Skin epidermis (tissue), 12 donors: ENCODE measurements around the gene THBS4.

Experiments
- H3K27ac ChIP-seq, 21 experiments: fragments of 200-600 bp; sonication (generic) in 11 of 21; one replicate each; pipeline ENCODE4 v1.5.0; 2020; ENCODE audit warnings: mild to moderate bottlenecking in 3 of 21, inconsistent platforms in 2 of 21, moderate library complexity in 2 of 21
- H3K4me3 ChIP-seq, 7 experiments: fragments of 200-600 bp; sonication (generic) in 2 of 7; one replicate each; pipeline ENCODE4 v1.5.0; 2020; ENCODE audit warnings: inconsistent platforms in 2 of 7, mild to moderate bottlenecking in 2 of 7, moderate library complexity in 1 of 7

THBS4 gene

DNA sequence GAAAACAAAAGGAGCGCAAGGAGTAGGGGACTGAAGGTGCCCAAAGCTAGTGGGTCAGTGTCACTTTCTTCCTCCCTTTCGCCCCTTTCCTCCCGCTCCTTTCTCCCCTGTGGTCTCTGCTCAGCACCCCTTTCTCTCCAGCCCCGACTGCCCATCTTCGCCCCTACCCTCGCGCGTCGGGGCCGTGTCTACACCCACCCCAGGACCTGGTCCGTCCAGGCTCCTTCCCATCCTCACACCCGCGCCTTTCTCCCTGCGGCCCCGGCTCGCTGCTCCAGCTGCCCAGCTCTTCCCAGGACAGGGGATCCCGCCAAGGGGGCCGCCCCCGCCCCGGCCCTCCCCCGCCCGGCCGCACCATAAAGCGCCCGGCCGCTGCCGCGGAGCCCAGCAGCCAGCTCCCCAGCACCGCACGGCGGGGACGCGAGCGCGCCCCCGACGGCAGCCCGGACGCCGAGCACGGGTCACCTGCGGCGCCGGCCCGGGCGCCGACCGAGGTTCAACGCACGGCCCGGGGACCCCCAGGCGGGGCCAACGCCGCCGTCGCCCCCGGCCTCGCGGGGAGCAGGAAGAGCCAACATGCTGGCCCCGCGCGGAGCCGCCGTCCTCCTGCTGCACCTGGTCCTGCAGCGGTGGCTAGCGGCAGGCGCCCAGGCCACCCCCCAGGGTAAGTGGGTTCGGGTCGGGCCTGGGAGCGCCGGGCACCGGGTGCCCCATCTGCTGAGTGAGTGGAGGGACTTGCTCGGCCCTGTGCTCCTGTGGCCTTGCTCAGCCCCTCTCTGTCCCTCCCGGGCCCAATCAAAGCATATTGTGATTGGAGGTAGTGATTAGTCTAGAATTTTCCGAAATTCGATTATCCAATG lies at the start of gene THBS4:
THBS4 (plus strand) TSS at position 387 of the 860 bp plus-strand sequence; CDS start at position 577, 190 bp downstream.
- Histone ChIP-seq H3K27ac (no peak within 1 kb of the TSS), H3K4me3 (peak within 1 kb of the TSS in 3 of 7 experiments; percentile 11 to 18 (median 14))

DNA sequence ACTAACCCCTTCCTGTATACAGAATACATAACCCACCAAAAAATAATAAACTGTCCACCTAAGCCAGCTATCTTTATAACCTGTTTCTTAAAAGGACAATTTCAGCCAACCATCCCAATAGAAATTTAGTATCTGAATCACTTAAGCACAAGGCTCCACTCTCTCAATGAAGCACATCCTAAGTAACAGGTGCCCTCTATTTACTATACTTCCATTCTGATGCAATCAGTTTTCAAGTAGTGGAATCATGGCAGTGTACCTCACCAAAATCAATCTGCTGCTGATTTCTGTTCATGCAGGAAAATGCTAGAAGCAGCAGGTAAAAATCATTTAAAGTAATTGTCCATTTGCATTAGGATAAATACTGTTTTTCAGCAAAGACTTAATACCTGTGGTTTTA lies 48.9 kb upstream of the THBS4 start:
- Histone ChIP-seq H3K4me3 (no peak overlapping the region), H3K27ac (no peak overlapping the region)

- H3K27ac ChIP-seq = peak overlapping the region in 11 of 21 experiments; percentile 52 to 89 (median 85)
Measured at GRCh38 chr5:79990205-79990597, 44.9 kb upstream of the THBS4 start.

DNA sequence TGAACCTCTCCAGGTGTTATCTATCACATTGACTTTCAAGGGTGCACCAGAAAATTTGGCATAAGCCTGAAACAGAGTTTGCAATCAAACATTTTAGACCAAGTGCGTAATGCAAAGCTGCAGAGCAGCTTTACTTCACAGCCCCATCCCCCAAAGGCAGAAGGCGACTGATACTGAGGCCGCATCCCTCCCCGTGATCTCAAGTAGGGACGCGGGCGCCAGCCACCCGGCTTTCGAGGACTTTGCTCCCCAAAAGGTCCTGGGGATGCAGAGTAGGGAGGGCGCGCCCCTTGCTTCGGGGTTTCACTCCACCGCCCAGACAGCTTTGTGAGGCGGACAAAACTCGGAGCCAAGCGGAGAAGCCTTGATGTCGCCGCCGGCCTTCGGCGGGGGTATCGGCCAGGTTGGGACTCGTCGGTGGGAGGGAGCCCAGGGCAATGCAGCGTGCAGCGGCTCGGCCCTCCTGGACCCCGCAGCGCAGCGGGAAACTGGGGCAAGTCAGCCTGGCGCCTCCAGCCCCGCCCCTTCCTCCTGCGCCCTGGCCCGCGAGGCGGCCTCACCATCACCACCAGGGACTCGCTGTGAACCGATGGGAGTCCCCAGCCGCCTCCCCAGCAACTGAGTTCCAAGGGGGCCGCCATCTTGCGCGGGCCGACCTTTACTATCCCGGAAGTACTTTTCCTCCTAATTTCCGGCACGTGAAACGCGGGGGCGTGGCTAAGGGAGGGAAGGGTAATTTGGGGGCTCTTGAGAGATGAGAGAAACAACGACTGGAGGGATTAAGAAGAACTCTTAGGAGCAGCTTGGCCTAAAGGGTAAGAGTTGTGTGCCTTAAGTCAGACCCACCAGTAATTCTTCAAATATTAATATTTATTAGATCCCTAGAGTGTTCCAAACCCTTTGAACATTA lies 44.3 kb upstream of the THBS4 start, which contains the start of gene MTX3:
MTX3 (minus strand) TSS at position 665 of the 910 bp plus-strand sequence; CDS start at position 641, 24 bp downstream.
- H3K27ac ChIP-seq = peak within 1 kb of the TSS; percentile 44 to 89 (median 79)
- H3K4me3 ChIP-seq = peak within 1 kb of the TSS; percentile 52 to 96 (median 87)

More at GRCh38 chr5:79990205-79990597, 44.9 kb upstream of the THBS4 start:
- peak overlapping the region; percentile 52 to 96 (median 87) for H3K4me3 ChIP-seq

GRCh38 chr5:79992891-79993657 lies 42.1 kb upstream of the THBS4 start:
- Histone ChIP-seq H3K4me3 (no peak overlapping the region), H3K27ac (no peak overlapping the region)

DNA sequence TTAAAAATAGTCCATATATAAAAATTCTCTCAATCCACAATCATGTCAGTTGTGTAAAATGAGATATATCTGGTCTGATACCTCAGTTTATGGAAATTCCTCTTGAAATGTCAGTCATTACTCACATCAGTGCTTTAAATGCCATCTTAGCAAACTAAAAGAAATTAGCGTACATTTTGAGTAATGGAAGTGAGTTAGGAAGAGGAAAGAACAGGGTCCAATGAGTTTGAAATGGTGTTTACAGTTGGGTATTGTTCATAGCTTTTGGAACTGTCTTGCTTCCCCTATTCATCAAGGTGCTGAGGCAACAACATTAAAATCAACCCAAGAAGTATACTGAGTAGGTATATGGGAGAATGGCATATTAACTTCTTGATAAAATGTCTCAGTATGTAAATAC lies 35.4 kb upstream of the THBS4 start:
- no peak overlapping the region for H3K4me3 ChIP-seq
- no peak overlapping the region for H3K27ac ChIP-seq

GRCh38 chr5:80002677-80003076 lies 32.5 kb upstream of the THBS4 start:
- Histone ChIP-seq H3K27ac (no peak overlapping the region), H3K4me3 (no peak overlapping the region)

DNA sequence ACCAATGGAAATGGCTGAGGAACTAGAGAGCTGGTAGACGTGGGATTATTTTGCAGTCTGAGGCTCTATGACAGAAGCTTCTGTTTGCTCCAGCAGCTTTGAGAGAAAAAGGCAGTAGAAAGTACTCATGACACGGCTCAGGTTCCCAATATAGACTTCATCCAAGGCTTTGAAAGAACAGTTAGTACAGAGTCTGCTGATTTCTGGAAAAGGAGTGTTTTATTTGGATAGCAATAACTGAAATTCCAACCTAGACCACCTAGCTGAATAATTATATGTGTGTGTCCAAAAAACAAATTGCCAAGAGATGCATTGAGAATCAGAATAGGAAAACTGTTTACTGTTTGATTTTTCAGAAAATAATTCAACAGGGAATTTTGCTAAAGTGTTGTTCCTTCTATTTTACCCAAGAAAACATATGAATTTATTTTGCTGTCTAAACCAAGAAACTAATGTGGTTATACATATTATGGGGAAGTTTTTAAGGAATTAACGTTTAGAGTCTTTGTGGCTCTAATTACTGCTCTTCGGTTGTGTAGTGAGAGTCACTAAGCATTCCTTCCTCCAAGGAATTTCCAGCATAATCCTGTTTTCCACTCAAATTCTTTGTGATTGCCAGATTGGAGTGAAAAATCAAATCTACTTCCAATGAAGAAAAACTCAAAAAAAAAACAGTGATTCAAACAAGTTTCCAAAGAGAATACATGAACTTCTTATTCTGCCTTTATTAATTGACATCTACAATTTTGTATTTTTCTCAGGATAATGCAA lies 26.0 kb upstream of the THBS4 start:
- no peak overlapping the region for H3K27ac ChIP-seq
- no peak overlapping the region for H3K4me3 ChIP-seq

DNA sequence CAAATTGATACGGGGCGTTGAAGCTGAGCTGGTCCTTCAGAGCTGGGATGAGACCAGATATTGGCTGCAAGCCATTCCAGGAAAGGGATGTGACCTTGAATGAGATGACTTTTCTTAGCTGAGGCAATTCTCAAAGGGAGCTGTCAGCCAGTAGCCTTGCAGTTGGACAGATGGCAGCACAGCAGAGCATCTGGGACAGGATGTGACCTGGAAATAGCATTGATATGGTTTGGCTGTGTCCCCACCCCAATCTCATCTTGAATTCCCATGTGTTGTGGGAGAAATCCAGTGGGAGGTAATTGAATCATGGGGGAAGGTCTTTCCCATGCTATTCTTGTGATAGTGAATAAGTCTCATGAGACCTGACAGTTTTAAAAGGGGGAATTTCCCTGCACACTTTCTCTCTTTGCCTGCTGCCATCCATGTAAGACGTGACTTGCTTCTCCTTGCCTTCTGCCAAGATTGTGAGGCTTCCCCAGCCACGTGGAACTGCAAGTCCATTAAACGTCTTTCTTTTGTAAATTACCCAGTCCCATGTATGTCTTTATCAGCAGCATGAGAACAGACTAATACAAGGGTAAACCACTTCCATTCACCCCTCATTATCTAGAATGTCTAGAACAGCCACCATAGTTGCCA lies 24.3 kb upstream of the THBS4 start:
- H3K27ac ChIP-seq = no peak overlapping the region
- no peak overlapping the region for H3K4me3 ChIP-seq

DNA sequence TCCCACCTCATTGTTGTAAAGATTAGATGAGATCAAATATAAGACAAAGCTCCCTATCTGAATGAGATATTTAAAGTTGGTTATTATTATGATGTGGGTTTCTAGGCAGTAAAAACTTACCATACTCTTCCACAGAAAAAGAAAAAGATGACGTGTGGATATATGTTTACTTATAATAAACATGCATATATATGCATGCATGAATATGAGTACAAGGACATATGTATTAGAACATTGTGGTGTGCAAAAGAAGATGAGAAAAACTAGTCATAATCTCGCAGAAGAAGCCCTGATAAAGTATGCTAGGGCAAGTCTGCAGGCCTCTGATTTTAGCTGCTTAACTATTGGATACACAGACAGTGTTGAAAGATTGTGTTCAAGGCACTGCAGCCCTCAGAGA lies 10.1 kb upstream of the THBS4 start:
- Histone ChIP-seq H3K27ac (no peak overlapping the region), H3K4me3 (no peak overlapping the region)

GRCh38 chr5:80026841-80027240 lies 8.3 kb upstream of the THBS4 start:
- Histone ChIP-seq H3K4me3 (no peak overlapping the region), H3K27ac (no peak overlapping the region)

DNA sequence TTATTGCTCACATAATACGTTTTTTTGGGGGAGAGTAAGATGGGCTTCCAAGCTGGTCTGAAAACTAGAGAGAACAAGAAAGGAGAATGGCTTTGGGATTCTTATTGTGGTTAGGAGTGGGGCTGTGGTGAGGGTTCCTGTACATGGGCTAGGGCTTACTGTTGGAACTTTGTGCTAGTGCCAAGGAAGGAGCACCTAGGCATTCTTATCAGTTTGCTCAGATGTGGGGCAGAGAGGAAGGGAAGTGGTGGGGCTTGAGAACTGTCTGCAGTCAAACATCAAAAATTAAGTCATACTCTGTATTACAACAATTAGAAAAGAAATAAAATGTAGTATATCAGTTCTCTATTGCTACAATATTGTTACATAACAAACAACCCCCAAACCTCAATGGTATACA lies 4.0 kb upstream of the THBS4 start:
- Histone ChIP-seq H3K27ac (no peak overlapping the region), H3K4me3 (no peak overlapping the region)

DNA sequence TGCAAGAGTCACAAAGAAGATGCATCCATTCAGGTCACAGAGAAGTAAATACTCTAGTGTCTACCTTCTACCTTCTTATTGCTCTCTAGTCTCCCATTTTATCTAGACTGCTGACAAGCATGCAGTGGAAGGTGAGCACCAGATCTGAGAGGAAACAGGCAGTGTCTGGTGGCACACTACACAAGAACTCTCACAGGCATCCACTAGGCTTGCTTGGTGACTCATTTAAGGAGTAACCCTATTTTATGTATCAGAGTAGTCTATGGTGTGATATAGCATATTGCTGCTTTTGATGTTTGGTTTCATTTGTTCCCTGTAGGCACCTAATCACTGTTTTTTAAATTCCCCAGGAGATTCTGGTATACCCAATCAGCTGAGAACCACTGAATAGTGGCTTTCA lies 1.6 kb upstream of the THBS4 start:
- Histone ChIP-seq H3K4me3 (no peak overlapping the region), H3K27ac (no peak overlapping the region)

DNA sequence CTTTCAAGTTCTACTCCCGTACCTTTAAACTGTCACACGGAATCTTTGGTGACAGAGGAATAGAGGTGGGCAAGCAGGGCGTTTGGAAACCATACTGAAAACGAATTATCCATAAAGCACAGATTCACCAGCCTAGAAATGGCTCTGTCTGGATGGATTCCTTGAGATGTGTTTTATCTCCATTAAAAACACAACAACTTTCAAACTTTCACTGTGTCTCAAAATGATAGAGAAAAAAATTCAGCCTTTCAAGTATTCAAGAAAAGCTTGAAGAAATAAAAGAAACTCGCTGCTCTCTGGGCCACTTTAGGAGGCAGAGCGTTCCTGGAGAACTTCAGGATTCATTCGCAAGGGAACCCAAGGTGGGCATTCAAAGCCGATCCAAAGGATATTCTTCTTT lies 589 bp upstream of the THBS4 start:
- no peak overlapping the region for H3K4me3 ChIP-seq
- H3K27ac ChIP-seq = no peak overlapping the region

GRCh38 chr5:80035839-80036238 lies 691 bp downstream of the THBS4 start:
- H3K27ac ChIP-seq = no peak overlapping the region
- H3K4me3 ChIP-seq = peak overlapping the region in 1 of 7 experiments; percentile 18

GRCh38 chr5:80036615-80037014 lies 1.5 kb downstream of the THBS4 start:
- Histone ChIP-seq H3K4me3 (no peak overlapping the region), H3K27ac (no peak overlapping the region)

- no peak overlapping the region for H3K27ac ChIP-seq
- H3K4me3 ChIP-seq = no peak overlapping the region
Measured at GRCh38 chr5:80037366-80037765, 2.2 kb downstream of the THBS4 start.

GRCh38 chr5:80039650-80040049 lies 4.5 kb downstream of the THBS4 start:
- Histone ChIP-seq H3K27ac (no peak overlapping the region), H3K4me3 (no peak overlapping the region)

DNA sequence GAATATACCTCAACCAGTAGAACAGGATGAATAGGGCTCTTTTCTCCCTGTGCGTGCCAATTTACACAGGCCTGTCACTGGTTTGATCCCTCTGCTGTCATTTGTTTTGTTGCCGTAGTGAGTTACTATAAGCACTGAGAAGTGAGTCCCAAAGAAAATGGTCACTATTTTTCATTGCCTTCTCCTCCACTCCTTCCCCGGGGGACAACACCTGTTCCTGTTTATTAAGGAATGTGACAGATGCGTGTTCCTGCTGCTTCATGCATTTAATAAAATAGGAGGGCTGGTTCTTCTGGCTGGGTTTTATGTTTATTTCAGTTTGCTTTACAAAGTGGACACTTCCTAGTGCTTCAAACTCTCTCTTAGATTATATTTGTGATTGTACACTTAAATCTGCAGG lies 6.4 kb downstream of the THBS4 start:
- Histone ChIP-seq H3K4me3 (no peak overlapping the region), H3K27ac (no peak overlapping the region)
